ENCODE results near the gene MSI2.

- TF ChIP-seq CTCF (IDR thresholded peaks at IDR 0.05; ENCODE audit: low read length) (no peak), EZH2 (IDR thresholded peaks at IDR 0.05; ENCODE audit: borderline replicate concordance, low read length) (no peak)
These were observed 10.5 kb upstream of the MSI2 start for GRCh38 chr17:57245786-57246185.
